ENCODE data around the gene TANGO2.

Gene TANGO2

GRCh38 chr22:20003304-20003703 is 17.6 kb upstream of the TANGO2 start:
- H3K9ac ChIP-seq (ENCODE audit: low read depth, low read length): no peak overlapping the region
- H3K4me3 ChIP-seq (ENCODE audit: low read depth in 1 of 2, low read length in 2 of 2): no peak overlapping the region
- no peaks in the 10 kb centered on the region for H3K27me3 ChIP-seq (ENCODE audit: insufficient read depth, low read length, poor library complexity)
- no peak overlapping the region for H2AFZ ChIP-seq (ENCODE audit: low read depth, low read length)
- H3K4me2 ChIP-seq (ENCODE audit: insufficient read depth, low read length): no peak overlapping the region
- H3K79me2 ChIP-seq (ENCODE audit: insufficient read depth, low read length): no peaks in the 10 kb centered on the region
- no peaks in the 10 kb centered on the region for H3K4me1 ChIP-seq (ENCODE audit: insufficient read depth, low read length)
- no peaks in the 10 kb centered on the region for H3K36me3 ChIP-seq (ENCODE audit: insufficient read depth, low read length)
- H3K9me3 ChIP-seq (ENCODE audit: insufficient read depth, low read length, severe bottlenecking): peaks cover 2% of the 10 kb centered on the region
- DNase-seq (no peak), ATAC-seq (ENCODE audit: insufficient read depth, low read depth) (no peak)
- TF ChIP-seq CTCF (IDR thresholded peaks at IDR 0.05; ENCODE audit: borderline replicate concordance, extremely low read depth, low read length, poor library complexity, severe bottlenecking) (no peak), EZH2 (IDR thresholded peaks at IDR 0.05; ENCODE audit: borderline replicate concordance, low read depth, low read length, severe bottlenecking) (no peak)
- no peak overlapping the region for H3K27ac ChIP-seq (ENCODE audit: low read length)
- 0 out of 2 replicates have a peak, but pooled peaks cover 12% of the 10 kb centered on the region for H4K20me1 ChIP-seq (ENCODE audit: insufficient read depth, low read length)

DNA sequence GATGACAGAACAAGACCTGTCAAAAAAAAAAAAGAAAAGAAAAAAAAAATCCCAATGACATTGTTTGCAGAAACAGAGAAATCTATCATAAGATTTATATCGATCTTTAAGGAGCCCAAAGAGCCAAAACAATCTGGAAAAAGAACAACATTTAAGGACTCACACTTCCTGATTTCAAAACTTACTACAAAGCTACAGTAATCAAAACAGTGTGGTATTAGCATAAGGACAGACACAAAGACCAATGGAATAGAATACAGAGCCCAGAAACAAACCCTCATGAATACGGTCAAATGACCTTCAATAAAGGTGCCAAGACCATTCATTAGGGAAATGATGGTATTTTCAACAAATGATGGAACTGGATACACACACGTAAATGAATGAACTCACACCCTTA is 16.4 kb upstream of the TANGO2 start:
- H3K27me3 ChIP-seq (ENCODE audit: insufficient read depth, low read length, poor library complexity): no peaks in the 10 kb centered on the region
- no peak for DNase-seq
- no peaks in the 10 kb centered on the region for H3K79me2 ChIP-seq (ENCODE audit: insufficient read depth, low read length)
- no peak overlapping the region for H3K4me3 ChIP-seq (ENCODE audit: low read depth in 1 of 2, low read length in 2 of 2)
- H3K9me3 ChIP-seq (ENCODE audit: insufficient read depth, low read length, severe bottlenecking): peaks cover 2% of the 10 kb centered on the region
- H3K4me2 ChIP-seq (ENCODE audit: insufficient read depth, low read length): no peak overlapping the region
- H3K4me1 ChIP-seq (ENCODE audit: insufficient read depth, low read length): no peaks in the 10 kb centered on the region
- no peak for ATAC-seq (ENCODE audit: insufficient read depth, low read depth)
- no peak overlapping the region for H3K9ac ChIP-seq (ENCODE audit: low read depth, low read length)
- TF ChIP-seq EZH2 (IDR thresholded peaks at IDR 0.05; ENCODE audit: borderline replicate concordance, low read depth, low read length, severe bottlenecking) (no peak), CTCF (IDR thresholded peaks at IDR 0.05; ENCODE audit: borderline replicate concordance, extremely low read depth, low read length, poor library complexity, severe bottlenecking) (no peak)
- no peak overlapping the region for H3K27ac ChIP-seq (ENCODE audit: low read length)
- no peaks in the 10 kb centered on the region for H3K36me3 ChIP-seq (ENCODE audit: insufficient read depth, low read length)
- H4K20me1 ChIP-seq (ENCODE audit: insufficient read depth, low read length): 0 out of 2 replicates have a peak, but pooled peaks cover 4% of the 10 kb centered on the region
- H2AFZ ChIP-seq (ENCODE audit: low read depth, low read length): no peak overlapping the region

DNA sequence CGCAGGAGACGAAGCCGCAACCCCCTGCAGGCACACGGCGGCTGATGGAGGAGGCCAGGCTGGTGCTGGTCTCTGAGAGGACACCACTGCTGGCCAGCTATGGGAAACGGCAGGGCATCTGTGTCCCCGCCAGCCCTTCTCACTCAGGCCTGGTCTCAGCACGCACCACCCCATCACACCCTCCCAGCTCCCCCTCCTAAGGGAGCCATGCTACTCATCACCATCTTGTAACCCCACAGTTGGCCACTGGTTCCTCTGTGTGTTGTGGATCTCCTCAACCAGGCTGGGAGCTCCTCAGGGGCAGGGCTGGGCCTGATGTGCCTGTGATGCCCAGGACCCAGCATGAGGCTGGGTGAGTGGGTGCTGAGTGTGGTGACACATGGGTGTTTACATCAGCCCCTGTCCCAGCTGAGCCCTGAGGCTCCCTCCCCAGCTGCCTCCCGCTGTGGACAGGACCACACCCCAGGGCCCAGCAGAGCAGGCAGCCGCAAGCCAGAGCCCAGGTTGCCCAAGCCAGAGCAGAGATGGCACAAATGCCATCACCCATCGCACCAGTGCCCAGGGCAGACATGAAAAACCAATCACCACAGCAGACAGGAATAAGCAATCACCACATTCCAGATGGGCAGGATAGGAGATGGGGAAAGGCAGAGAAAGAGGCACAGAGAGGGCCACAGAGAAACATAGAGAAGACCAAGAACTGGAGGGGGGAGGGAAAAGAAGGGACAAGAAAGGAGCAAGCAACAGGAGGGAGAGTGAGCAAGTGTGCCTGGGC is 12.5 kb upstream of the TANGO2 start:
- H3K79me2 ChIP-seq (ENCODE audit: insufficient read depth, low read length): no peaks in the 10 kb centered on the region

More for the DNA sequence above, 12.5 kb upstream of the TANGO2 start:
- H3K9me3 ChIP-seq (ENCODE audit: insufficient read depth, low read length, severe bottlenecking): peaks cover under 1% of the 10 kb centered on the region
- H3K4me3 ChIP-seq (ENCODE audit: low read depth in 1 of 2, low read length in 2 of 2): no peak overlapping the region
- H4K20me1 ChIP-seq (ENCODE audit: insufficient read depth, low read length): peaks cover 11% of the 10 kb centered on the region
- H3K4me2 ChIP-seq (ENCODE audit: insufficient read depth, low read length): no peak overlapping the region
- no peaks in the 10 kb centered on the region for H3K36me3 ChIP-seq (ENCODE audit: insufficient read depth, low read length)
- no peak for TF ChIP-seq EZH2 (IDR thresholded peaks at IDR 0.05; ENCODE audit: borderline replicate concordance, low read depth, low read length, severe bottlenecking)
- no peak for TF ChIP-seq CTCF (IDR thresholded peaks at IDR 0.05; ENCODE audit: borderline replicate concordance, extremely low read depth, low read length, poor library complexity, severe bottlenecking)
- H3K27me3 ChIP-seq (ENCODE audit: insufficient read depth, low read length, poor library complexity): no peaks in the 10 kb centered on the region
- ATAC-seq (ENCODE audit: insufficient read depth, low read depth) (peak; percentile 31; the same call in 1 of the 3 replicates), DNase-seq (no peak)
- no peak overlapping the region for H3K9ac ChIP-seq (ENCODE audit: low read depth, low read length)
- H3K4me1 ChIP-seq (ENCODE audit: insufficient read depth, low read length): no peaks in the 10 kb centered on the region
- H2AFZ ChIP-seq (ENCODE audit: low read depth, low read length): no peak overlapping the region
- H3K27ac ChIP-seq (ENCODE audit: low read length): no peak overlapping the region
